Pulmonary artery endothelial cell (primary cell): ENCODE results near the gene NPAS2. TPM values are rescaled to one million over a fixed set of nuclear protein-coding genes. Genes with fewer than 3 reads are reported as not detected.
A peak's percentile ranks its signal among the peaks of the same experiment; 100 is the strongest.

Source experiments
- DNase-seq: peaks from one replicate; pipeline ENCODE4 v3.0.0-alpha.2; 2011; ENCODE audit warnings: low read depth, low spot score
- total RNA-seq: library from RNA; depleted of rRNA; stranded (reverse); fragments of >200 nt; gene quantifications from 2 replicates; pipeline ENCODE4 v1.2.3, GENCODE V29; 2014

Gene NPAS2
- total RNA-seq, 1 donor from 2014 or later: 9.8 TPM

DNA sequence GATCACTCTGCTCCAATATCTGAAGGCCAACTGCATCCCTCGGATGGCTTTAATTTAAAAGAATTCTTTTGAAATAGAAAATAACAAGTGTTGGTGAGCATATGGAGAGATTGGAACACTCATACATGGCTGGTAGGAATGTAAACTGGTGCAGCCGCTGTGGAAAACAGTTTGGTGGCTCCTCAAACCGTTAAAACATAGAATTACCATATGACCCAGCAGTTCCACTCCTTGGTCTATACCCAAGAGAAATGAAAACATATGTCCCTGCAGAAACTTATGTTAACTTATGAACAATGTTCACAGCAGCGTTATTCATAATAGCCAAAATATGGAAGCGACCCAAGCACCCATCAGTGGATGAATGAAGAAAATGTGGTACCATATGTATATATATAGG lies 60.1 kb downstream of the NPAS2 start:
- DNase-seq: no peak

DNA sequence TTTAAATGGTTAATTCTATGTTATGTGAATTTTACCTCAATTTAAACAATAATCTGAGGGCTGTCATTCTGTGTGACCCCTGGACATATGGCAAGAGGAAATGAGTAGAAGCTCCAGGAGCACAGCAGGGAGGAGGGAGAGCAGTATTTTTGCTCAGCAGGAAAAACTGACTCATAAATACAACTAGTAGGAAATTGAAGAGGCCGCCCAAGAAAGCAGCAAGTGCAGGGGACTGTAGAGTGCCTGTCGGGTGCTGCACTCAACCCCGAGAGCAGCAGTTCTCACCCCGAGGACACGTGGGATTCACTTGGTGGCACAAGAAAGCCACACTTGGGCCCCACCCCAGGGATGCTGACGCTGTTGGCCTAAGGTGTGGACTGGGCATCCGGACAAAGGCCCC lies 60.8 kb downstream of the NPAS2 start:
- DNase-seq: no peak

DNA sequence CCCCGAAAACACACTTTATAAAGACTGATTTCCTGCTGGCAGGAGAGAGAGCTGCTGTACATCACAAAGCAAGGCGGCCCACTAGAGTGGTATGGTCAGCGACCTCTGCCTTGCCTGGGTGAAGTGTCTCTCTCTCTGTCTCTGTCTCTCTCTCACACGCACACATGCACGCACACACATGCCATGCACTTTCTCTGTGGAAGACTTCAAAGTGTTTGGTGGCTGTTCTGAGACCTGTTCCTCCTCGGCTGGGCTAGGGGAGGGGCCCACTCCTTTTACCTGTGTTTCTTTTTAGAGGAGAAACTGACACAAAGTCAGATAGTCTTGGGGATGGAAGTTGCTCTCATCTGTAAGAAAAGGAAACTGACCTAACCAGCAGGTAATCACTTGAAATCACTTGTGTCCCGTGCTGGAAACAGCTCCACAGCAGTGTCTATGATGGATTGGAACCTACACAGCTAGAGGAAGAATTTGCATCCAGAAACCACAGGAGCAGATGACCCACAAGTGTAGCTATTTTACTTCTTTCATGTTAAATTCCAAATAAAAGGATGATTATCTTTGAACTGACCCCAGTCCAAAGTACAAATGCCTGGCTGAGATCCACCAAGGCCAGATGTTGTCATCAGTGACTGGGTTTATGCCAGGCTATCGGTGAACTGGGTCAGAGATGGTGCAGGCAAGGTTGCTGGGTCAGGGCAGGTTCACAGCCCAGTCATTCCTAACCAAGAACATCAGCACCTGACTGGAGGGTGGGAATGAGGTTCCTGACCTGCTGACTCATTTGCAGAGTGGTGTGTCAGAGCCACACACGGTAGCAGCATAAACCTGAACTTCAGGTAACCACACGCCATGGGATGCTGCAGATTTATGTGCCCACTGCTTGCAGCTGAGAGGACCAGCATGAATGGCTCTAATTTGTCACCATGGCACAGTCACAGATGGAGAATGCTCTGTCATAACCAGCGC lies 63.0 kb downstream of the NPAS2 start:
- no peak for DNase-seq

DNA sequence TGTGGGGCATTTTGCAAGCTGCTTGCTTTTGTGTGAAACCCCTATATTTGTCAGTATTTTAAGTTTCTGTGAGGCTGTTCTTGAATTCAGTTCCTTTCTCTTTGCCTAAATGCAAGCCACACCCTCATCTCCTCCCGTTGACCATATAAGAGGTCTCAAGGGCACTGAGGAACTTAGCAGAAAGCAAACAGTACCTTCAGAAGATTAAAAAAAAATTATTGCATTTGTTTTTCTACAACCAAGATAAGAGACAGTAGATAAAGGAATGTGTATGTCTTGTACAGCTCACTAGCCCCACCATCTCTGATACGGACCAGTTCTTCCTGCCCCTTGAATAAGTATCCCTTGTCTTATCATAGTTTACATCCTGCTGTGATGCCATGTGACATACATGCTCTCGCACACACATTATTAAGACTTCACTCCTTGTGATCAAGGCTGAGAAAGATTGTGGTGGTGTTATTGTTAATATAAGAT lies 64.2 kb downstream of the NPAS2 start:
- no peak for DNase-seq

DNA sequence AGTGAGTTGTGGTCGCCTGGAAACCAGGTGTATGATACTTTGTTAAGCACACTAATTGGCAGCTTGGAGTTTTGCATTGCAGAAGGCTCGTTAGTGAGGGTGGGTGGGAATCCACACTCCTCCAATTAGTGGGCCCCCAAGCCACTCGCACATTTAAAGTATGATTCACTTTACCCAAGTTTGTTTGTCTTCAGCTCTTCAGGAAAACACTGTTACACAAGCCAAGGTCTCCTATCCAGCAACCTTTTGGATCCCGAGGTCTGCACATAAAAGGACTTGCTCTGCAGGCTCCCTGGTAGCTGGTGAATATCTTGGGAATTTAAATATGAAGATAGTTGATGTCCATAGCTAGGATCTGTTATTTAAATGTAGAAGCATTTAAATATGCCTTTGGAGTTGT lies 66.1 kb downstream of the NPAS2 start:
- DNase-seq: no peak

DNA sequence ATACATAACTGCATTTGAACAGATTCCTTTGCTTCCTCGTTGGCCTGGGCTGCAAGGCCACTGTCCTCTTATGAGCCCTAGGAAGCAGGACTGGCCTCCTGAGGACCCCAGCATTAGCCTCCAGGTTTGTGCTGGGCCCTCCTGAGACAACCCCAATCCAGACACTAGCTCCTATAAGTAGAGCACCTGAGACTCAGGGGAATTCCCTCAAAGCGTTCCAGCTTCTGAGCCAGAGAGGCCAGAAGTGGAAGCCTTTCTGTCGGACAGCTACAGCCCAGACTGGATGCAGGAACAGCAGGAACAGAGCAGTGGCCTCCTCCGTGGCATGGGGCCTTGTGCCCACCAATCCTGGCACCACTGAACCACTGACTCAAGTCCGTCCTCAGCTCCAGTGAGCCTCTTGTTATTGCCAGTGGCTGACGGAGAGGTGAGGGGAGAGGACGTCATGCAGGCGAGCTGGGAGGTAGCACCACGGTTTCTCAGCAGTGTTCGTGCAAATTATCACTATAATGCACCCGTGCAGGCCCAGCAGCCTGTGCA lies 67.2 kb downstream of the NPAS2 start:
- DNase-seq: no peak

DNA sequence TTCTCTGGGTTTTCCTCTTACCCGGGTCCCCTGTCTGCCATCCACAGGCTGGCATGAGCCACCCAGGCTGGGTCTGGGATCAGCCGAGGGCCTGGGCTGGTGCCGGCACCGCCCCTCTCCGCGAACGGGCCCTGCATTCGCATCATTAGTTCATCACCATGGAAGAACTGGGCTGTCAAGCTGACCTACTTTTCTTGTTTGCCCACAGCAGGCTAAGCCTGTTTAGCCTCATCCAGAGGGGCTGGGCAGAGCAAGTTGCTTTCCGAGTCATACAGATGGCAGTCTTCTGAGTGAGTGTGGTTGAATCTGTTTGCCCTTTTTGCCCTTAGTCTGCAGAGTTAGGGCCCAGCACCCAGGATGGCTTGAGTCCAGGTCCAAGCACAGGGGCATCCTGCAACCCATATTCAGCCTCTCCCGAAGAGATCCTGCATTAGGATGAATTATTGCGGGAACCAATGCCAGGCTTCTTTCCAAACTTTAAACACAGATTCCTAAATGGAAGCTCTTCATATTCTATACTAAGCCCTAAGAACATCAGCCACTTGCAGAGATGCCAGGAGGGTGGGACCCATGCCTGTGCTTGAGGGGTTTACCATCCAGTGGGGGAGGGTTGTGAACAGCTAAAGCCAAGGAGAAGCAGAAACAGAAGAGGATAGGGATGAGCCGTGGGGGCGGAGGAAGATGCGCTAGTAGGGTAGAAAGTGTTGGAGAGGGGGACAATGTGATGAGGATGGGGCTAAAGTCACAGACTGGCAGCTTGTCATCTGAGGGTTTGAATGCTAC lies 68.0 kb downstream of the NPAS2 start:
- no peak for DNase-seq

DNA sequence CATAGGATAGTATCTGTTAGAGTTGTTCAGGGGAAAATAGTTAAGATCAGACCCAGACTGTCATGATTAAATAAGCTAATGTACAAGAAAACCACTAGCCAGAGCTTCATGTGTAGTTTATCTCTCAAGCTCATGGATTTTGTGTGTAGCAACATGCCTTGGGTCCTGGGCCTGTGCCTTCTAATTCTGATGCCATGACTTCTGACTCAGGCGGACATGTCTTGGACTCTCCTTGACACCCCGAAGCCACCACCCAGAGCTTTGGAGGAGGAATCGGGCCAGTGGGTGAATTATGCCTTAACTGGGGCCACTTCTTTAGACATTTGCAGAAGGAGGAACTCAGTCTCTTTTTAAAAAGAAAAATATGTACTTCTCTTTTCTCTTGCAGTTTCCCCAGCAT lies 68.7 kb downstream of the NPAS2 start:
- no peak for DNase-seq

DNA sequence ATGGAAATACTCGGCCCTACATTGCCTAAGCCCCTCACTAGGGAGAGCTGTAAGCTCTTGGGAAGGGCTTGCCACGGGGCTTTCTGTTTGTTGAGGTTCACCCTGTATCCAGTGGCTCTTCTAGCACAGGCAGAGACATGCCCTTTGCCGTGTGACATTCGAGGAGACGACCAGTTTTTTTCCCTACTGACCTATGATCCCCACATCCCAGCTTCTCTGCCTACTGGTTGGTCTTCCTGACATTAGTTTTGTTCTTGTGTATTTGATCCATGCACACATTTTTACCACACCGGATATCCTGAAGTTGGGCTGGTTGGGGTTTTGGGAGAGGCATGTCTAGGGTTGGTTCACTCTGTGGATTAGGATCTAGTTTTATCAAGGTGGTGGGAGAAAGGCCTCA lies 69.3 kb downstream of the NPAS2 start:
- no peak for DNase-seq

DNA sequence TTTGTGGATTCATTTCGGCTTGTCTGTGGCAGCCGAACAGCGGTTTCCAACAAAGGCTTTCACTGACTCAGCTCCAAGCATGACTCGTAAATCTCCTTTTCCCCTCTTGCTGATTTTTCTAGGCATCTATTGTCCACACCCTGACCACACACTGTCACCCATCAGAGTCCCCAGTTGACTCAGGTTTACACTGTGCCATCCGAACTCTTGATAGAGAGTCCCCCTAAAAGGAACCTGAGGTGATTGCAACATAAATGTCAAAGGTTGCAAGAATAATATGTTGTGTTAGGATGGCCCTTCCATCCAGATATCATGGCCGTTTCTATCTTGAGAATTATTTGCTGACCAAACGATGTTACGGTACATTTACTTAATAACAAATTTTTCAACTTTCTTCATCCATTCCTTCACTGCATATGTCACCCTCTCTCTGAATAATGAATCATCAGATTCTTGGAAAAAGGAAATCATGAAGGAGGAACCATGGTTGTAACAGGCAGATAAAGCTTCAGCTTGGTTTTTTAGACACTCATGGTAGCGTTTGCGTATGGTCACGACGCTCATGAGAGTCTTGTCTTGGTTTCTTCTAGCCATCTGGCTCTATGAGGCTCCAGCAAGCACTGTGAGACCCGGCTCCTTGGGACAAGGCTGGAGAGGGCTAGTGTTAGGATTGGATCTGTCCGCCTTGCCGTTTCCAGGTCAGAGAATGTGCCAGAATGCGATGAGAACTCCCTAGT lies 72.1 kb downstream of the NPAS2 start:
- no peak for DNase-seq

DNA sequence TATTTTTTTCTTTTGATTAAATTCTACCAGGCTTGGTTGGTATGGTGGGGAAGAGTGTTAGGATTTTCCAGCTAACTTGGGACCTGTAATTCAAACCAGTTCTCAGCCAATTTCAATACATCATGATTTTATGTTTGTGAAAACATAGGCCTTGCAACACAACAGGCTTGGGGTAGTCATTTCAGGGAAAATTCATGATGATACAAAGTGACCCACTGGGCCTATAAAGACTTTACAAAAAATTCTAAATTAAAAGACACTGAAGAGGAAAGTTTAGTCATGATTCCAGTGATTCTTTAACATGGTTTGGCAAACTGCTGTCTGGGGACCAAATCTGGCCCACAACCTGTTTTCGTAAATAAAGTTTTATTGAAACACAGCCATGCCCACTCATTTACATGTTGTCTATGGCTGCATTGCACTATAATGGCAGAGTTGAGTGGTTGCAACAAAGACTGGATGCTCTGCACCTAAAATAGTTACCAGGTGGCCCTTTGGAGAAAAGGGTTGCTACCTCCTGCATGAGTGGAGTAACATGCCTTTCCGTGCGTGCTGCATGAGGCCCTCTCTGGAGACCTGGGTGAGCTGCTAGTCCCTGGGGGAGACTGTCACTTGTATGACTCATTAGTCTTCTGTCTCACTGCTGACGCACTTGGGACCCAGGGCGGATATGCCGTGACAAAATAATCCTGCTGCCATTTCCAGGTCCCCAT lies 73.6 kb downstream of the NPAS2 start:
- DNase-seq: no peak

DNA sequence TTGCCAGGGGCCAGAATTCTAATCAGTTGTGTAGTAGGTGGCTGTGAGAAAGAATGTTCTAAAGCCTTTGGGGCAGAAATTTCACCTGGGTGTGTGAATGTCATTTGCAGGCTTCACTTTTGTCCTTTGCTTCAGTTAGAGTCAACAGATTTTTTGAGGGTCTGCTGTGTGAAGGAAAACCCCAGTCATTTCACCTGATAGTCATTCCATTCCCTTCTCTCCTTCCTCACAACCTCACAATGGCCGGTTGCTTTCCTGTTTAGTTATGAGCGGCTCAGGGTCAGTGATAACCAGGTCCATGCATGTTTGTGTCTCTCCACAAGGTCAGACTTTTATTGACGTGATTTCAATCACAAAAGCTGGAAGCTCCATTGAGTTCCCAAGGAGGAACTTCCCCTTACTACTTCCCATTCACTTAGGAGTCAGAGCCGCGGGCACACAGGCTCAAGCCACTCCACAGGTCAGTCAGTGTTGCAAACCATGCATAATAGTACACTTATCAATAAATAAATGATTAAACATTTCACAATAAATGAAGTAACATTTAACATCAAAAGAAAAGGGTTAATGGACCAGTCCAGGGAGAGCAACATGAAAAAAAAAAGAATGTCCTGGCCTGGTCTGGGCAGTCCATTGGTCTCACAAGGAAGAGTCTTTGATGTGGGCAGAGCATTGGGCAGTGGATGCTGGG lies 74.3 kb downstream of the NPAS2 start:
- no peak for DNase-seq

DNA sequence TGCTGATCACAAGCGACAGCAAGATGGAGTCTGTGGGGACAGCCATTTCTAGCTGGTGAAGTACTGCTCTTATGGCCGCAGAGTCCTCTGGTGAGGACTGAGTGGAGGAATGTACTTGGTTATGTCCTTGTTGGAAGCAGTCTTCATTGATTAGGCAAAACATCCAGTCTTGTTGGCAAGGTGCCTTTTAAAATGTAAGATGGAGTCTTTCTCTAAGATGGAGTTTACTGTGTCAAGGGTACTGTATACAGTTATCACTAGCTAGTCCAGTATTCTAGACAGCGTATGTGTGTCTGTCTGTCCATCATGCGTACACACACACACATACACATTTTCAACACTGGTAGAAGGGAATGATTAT lies 74.8 kb downstream of the NPAS2 start:
- no peak for DNase-seq

DNA sequence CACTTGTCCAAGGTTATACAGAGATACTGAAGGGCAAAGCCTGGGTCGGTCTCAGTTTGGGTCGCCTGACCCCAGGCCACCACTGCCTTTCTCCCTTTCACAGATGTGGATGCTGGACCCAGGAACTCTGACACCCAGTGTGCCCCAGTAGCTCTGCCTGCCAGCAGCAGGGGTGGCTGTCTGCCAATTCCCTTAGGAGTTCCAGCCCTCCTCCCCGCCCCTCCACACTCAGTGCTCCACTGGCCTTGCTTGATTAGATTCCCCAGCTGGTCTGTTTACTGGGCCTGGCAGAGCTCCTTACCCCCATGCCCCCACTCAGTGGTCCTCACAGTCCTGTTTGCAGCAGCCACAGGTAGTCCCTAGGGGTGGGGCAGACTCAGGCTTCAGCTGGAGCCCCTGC lies 75.5 kb downstream of the NPAS2 start:
- DNase-seq: no peak

DNA sequence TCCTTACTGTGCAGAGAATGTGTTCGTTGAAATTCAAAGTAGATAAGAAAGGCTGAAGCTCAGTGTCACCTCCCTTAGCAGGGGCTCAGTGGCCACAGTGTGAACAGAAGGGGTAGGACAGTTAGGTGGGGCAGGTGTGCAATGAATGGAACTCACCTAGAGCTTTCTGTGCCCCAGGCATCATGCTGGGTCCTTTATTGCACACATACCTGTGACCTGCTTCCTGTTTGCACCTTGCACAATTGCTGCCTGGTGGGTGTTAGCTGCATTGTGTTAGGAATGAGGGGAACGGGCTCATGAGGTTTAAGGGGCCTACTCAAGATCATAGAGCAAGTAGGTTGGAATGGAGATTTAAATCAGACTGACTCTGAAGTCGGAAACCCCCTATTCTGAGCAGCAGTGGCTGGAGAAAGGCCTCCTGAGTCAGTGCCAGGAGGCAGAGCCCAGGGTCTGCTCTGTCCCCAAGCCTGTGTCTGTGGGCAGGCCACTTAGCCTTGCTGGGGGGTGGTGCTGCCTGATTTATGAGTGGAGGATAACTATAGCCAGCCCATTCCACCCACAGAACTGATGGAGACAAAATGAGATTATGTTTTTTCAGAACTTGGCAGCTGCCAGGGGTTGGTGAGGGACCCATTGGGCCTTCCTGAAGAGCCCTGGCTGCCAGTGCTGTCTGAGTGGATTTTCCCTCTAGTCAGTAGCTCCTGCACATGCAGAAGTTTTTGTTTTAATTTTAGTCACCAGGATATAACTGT lies 76.2 kb downstream of the NPAS2 start:
- no peak for DNase-seq

DNA sequence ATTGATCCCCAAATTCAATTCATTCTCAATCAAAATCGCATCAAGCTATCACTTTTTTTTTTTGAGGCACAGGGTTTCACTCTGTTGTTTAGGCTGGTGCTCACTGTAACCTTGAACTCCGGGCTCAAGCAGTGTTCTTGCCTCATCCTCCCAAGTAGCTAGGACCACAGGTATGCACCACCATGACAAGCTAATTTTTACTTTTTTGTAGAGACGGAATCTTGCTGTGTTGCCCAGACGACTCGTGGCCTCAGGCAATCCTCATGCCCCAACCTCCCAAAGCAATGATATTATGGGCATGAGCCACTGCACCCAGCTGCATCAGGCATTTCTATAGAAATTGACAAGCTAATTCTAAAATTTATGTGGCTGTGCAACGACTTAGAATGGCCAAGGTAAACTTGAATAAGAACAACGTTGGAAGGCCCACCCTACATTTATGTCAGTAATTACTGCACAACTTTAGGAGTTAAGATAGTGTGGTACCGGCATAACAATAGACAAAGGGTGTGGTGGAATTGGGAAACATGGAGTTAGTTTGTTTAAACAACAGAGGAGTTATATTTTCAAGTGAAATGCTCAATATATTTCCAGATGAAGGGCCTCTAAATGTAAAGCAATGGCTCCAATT lies 78.2 kb downstream of the NPAS2 start:
- DNase-seq: no peak

DNA sequence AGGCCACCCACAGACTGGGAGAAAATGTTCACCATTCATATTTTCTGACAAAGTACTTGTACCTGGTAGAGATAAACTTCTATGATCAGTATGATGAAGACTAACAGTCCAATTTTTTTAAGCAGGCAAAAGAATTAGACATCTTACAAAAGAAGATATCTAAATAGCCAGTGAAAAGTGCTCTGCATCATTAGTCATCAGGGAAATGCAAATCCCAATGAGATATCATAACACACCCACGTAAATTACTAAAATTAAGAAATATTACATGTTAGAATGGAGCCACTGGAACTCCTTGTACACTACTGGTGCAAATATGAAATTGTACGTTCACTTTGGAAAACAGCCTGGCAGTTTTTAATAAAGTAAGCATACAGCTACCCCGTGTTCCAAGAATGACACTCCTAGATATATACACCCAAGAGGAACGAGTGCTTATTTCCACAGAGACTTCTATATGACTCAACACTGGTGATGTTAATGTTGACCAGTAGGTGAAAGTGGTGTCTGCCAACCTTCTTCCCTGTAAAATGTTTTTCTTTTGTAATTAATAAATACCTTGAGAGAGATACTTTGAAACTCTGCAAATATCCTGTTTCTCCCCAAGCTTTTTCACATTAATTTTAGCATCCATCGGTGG lies 80.3 kb downstream of the NPAS2 start:
- DNase-seq: no peak

DNA sequence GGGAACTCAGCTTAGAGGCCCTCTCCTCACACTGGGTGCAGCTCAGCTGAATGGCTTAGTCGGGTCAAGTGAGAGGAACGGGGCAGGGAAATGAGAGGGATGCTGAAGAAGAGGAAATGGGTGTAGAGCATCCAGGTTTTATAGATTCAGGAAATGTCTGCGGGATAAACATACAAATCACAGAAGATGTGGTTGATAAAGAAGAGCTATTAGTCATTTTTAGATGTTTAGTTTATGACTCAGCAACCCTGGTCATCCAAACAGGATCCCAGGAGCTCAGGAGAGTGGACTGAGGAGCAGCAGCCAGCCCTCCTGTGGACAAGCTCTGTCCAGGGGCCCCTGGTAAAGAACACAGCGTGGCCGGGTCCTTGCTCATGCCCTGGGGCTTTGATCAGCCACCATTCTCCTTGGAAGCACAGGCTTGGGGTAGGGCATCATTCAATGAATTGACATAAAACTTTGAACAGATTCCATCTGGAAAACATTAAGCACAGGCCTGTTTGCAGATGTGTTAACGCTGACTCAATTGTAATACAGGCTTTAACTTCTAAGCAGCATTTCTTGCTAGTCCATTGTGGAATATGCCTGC lies 83.0 kb downstream of the NPAS2 start:
- DNase-seq: peak; percentile 72
